CD4-positive, alpha-beta T cell treated with Interleukin-2 at 100 ng/mL for 4 hours (primary cell): ENCODE results near the gene RING1.

Source experiments
- DNase-seq: peaks from one replicate; pipeline ENCODE4 v3.0.0-alpha.2; 2020; ENCODE audit warnings: low spot score

The RING1 gene

DNA sequence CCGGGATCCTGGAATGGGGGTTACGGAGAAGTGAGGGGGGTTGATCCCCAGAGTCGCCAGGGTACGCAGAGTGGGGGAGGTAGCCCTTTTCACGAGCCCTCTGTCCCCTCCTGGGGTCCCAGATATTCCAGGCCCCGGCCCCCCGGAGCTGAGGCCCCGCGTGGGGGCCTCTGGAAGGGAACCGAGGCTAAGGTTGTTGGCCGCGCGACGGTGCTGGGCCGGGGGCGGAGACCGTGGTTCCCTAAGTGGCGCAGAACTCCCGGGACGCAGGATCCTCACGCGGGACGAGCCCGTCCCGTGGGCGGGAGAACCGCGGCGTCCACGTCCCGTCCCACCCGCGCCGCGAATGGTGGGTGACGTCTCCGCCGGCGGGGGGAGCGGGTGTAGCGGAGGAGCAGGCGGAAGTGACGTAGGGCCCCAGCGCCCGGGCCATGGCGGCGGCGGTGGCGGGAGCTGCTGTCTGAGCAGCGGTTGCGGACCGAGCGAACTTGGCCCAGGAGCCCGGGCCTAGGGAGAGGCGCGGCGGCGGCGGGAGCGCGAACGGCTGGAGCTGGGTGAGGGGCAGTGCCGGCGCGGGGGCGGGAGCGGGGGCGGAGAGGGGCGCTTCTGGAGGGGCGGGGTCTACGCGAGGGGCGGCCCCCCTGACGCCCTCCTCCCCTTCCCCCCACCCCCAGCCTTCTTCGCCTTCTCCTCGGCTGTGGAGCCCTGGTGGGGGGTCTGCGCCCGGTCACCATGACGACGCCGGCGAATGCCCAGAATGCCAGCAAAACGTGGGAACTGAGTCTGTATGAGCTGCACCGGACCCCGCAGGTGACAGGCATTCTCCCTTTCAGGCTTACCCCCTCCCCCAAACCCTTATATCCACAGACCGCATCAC is at the start of gene RING1:
TSS of gene RING1 (plus strand) at position 410 of the 877 bp plus-strand sequence. CDS start at position 733, 323 bp downstream.
- DNase-seq, result peak; percentile 81

DNA sequence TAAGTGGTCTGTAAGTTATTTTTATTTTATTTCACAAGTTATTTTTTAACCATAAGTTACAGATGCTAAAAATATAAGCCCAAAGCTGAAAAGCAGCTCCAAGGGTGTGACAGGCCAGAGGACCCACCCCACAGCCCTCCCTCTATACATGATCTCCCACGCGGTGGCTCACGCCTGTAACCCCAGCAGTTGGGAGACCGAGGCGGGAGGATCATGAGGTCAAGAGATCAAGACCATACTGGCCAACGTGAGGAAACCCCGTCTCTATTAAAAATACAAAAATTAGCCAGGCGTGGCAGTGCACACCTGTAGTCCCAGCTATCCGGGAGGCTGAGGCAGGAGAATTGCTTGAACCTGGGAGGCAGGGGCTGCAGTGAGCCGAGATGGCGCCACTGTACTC is 48.2 kb upstream of the RING1 start:
- no peak for DNase-seq

DNA sequence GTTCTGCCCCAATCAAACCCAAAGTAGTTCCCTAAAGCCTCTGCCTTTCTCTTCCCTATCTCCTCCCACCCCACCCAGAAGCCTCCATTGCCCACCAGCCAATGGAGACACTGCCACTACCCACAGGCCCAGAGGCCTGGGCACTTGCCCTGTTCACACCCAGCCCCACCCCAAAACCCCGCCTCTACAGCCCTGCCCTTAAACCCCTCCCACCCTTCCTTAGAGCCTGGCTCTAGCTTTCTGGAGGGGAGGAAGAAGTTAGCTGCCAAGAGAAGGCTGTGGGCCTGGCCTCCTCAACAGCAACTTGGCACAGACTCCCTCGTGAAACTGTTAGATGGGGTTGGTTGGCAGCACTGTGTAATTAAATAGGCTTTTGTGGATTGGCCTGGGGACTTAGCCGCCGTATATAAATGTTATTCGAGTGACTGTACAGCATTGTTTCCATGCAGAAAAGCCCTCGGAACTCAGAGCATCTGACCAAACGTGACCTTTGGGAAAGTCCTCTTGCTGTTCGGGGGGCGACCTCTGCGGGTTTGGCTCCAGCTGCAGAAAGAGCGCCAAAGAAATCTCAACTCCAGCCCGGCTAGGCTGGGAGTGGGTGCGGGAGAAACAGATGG is 47.5 kb upstream of the RING1 start:
- DNase-seq, result no peak

DNA sequence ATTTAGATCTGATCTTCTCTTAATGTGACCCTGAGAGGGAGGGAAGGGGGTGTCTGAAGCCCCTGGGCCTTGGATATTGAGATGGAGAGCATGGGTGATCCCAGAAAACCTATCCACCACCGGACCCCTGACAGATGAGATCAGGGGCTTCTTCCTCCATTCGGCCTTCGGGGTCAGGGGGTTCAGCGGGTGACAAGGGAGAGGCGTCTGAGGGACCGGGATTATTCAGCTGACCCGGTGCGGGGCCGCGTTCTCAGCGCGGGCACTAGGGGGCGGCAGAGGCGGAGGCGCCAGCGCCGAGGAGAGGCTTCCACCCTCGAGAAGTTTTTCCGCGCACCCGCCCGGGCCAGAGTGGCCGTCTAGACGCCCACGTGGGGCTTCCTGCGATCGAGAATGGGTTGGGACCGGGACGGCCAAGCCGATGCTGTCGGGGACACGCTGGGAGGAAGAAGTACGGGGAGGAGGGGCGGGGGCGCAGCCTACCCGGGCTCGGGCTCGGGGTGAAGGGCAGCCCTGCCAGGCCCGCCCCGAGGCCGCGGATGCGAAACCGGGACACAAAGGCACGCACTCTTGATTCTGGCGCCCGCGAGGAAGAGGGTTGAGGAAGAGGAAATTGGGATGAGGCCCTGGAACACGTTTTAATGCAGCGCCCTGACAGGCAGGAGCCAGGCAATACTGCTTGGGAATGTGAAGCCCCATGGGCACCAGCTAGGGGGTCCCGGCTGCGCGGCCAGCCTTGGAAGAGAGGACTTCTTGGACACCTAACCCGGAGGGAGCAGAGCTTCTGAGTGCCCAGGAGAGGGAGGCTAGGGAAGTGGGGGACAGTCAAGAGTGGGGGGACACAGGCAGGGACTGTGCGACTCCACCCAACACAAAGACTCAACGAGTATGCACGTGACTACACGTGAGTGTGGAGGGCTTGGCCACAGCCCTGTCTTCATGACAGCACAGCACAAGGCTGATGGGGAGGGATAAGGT is 46.7 kb upstream of the RING1 start:
- DNase-seq, result peak; percentile 85

DNA sequence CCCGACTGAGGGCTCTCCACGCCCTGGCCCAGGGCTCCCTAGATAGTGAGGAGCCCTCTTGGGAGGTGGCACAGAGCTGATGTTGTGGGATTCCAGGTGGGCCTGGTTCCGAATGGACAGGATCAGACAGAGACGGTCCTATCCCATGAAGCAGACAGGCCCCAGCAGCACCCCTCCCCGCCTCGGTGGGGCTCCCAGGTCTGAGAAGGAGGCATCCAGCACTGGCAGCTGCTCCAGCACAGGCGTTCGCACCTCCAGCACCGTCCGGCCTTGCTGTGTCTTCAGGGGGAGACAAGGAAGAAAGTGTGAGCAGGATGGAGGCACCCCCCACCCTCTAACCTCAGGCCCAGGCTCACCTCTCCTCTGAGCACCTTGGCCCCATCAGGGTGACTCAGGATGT is 44.8 kb upstream of the RING1 start:
- DNase-seq, result no peak

DNA sequence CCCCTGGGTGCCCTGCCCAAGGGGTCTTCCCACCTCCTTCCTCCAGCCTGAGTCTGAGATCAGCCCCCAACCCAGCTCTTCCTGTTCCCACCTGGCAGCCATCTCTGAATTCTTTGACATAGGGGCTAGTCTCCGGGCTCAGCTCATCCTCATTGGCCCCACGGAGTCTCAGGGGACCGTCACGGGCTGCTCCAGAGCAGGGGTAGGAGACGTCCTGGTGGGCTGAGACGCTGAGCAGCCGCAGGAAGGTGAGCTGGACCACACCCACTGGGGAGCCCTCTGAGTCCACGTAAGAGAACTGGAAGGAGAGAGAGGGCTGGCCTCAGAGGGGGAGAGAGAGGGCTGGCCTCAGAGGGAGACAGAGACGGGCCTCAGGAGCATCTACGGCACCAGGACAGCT is 44.1 kb upstream of the RING1 start:
- DNase-seq, result no peak

DNA sequence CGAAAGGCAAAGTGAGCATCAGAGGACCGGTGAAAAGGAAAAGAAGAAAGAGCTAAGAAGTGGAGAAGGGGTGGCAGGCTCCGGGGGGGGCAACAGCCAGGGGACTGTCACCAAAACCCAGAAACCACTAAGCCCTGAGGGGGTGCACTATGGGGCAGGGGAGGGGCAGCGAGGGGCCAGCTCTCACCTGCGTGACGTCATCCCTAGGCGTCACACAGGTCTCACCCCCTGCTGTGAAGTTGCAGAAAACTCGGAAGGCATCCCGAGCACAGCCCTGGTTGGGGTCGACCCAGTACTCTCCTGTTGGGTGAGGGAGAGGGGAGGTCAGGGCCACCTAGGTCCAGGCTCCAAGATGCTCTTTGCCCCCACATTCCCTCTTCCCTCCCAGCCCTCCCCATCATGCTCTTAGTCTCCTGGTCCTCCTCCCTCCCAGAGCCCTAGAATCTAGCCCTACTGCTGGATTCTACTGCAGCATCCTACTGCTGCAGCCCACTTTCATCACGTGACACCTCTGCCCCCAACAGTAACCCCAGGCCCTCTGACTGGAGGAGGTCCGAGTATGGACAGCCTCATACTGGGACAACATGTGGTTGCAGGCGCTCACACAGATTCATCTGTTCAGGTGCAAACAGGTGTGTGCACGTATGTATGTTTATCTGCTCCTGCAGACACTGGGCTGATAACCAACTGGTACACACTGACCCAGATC is 43.5 kb upstream of the RING1 start:
- DNase-seq, result no peak

DNA sequence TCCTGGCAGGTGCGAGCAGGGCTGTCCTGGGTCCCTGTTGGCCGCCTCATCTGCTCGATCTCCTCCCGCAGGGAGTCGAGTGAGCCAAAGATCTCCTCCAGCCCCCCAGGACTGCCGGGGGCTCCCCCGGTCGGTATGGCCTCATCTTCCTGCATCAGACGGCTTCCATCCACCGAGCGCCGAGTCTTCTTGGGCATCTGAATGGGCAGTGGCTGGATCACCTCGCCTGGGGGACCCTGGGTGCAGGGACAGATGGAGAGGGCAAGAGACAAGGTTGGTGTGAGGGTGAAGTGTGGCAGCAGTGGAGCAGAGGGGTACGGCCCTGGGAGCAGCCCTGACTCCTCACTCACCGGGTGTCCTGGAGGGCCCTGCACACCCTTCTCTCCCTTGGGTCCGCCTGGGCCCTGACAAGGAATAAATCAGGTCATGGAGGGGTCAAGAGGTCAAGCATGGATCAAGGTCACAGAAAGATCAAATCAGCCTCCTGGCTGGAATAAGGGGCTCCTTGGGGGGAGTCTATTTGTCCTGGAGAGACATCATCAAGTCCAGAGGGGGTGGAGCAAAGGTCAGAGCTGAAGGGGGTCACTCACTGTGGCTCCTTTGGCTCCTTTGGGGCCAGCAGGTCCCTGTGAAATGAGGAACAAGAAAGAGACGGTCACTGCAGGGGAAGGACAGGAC is 42.6 kb upstream of the RING1 start:
- DNase-seq, result no peak

DNA sequence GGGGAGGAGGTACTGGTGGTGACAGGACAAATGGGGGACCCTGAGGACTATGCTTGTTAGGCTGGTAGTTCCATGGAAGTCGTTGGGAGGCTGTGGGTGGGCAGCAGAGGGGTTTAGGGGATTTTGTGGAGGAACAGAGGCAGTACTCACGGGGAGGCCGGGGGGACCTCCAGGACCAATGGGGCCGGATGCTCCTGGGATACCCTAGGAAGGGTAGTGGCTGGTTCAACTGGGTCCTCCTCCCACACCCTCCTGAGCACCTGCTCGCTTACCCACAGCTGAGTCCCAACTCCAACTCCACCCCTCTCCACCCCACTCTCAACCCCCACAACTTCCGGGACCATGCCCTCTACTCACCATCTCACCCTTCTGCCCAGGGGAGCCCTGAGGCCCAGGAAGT is 41.9 kb upstream of the RING1 start:
- no peak for DNase-seq

DNA sequence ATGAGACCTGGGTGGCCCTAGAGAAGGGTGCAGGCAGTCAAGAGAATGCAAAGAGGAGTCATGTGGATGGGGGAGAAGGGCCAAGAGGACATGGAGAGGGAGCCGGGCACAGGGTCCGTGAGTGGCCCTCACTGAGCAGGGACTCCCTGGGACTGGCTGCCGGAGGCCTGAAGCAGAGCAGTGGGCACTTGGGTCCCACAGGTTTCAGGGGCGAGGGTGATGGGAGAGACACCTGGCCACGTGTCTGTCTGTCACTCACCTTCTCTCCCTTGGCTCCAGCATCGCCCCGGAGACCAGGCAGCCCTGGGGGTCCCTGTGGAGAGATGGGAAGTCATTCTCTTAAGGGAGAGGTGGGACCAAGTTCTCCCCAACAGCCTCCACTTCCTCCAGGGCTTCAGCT is 41.5 kb upstream of the RING1 start:
- DNase-seq, result no peak

DNA sequence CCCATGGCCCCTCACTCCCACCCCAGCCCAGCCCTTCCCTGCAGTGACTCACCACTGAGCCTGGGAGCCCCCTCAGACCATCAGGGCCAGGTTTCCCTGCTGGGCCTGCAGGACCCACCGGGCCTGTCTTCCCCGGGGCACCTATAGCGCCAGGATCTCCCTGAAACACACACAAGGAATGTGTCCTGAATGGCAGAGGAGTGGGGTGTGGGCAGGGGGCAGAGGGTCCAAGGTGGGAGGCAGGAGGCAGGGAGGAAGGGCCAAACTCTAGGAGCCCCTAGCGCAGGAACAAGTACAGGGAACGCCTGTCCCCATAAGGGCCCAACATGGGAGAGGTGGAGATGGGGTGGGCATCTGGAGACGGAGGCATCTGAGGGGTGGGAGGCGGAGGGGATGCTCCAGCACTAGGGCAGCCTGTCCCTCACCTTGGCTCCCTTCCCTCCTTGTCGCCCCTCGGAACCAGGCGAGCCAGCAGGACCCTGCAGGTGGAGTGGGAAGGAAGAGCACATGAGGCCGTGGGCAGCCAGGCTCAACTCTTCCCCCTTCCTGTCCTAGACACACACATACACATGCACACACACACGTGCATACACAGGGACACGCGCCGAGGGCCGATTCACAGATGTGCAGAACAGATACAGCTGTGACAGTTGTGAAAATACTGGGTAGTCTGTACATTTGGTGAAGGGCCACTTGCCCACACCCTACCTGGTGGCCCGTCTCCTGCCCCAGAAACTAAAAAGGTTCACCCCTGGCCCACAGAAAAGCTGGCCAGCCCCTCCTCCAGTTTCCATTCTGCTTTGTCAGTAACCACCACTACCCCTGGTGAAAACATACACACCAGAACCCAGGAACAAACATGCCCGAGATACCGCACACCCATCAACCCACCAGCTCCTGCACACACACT is 40.7 kb upstream of the RING1 start:
- DNase-seq, result no peak

DNA sequence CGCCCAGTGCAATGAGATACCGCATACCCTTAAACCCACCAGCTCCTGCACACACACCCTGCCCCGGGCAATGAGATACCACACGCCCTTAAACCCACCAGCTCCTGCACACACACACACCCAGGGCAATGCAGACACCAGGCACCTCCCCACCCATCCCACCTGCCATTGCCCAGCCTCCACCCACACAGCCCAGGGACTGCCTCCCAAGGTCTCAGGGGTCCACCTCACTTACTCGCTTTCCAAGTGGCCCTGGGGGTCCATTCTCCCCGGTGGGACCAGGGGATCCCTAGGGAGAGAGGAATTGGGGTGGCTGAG is 40.1 kb upstream of the RING1 start:
- DNase-seq, result no peak

DNA sequence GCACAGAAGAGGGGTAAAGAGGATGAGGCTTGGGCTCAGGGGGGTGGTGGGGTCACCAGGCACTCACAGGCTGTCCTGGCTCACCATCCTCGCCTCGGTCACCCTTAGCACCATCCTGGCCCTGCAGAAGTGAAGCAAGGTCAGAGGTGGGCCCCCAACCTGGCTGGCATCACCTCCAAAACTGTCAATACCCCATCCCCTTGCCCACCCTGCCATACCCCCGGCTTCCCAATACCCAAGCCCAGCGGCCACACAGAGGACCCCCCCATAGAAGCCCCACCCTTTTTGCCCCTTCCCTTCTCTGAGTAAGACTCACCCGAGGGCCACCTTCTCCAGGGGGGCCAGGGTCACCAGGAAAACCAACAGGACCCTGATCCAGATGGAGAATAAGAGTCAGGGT is 39.7 kb upstream of the RING1 start:
- no peak for DNase-seq

DNA sequence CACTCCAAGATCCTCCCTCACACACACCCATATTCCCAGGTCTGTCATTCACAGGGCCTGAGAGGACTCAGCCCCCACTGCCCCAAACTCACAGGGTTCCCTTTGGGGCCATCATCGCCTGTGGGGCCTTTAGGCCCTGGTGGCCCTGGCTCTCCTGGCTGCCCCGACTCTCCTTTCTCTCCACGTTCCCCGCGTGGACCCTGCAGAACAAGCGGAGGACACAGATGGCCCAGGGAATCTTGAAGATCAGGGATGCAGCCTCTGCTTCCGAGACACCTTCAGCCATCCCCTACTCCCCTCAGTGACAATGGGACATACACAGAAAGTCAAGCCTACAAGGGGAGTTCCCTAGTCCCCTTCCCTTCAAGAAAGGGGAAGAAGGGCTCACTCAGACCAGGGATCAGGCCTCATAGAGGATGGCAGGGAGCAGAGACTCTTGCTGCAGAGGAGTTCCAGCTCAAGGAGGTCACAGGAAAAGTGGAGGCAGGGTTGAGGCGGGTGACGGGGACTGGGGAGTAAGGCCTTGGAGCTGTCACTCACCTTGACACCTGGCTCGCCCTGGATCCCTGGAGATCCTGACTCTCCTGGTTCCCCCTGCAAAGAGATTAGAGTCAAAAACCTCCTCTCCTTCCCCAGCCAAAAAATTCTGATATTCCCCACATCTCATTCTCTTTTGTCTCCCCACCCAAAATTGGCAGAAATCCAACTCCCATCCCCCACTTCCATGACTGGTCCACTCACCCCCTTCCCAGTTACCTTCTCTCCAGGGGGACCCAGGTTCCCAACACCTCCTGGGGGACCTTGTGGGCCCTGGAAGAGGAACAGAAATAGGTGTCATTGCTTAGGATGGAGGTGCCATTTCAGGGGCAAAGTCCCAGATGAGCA is 38.8 kb upstream of the RING1 start:
- DNase-seq, result no peak

DNA sequence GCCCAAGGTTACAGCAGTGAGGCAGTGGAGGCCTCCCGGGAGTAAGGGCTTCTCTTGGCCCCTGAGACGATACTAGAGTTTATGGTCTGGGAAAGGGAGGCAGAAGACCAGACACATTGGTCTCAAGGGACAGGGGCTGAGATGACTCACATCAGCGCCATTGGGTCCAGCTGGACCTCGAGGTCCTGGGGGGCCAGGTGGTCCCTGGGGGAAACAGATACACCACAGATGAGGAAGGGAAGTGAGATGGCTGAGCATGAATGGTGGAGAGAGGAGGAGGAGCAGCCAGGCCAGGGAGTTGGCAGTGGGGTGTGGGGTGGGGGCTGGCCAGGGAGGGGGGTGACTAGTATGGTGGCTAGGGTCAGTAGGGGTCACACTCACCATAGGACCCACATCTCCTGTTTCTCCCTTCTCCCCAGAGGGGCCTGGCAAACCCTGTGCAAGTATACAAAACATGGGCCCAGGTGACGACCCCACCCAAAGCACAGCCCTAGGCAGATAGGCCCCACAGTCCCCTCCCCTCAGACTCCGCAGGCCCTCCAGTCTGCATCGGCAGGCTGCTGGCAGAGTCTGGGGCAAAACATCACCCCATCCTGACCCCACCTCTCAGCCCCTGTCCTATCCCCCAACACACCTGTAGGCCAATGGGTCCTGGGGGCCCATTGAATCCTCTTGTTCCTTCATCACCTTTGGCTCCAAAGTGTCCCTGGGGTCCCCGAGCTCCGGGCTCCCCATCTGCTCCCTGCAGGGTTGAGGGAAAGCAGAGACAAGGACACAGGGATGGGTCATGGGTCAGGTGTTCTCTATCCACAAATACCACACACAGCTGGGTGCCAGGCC is 37.9 kb upstream of the RING1 start:
- no peak for DNase-seq

DNA sequence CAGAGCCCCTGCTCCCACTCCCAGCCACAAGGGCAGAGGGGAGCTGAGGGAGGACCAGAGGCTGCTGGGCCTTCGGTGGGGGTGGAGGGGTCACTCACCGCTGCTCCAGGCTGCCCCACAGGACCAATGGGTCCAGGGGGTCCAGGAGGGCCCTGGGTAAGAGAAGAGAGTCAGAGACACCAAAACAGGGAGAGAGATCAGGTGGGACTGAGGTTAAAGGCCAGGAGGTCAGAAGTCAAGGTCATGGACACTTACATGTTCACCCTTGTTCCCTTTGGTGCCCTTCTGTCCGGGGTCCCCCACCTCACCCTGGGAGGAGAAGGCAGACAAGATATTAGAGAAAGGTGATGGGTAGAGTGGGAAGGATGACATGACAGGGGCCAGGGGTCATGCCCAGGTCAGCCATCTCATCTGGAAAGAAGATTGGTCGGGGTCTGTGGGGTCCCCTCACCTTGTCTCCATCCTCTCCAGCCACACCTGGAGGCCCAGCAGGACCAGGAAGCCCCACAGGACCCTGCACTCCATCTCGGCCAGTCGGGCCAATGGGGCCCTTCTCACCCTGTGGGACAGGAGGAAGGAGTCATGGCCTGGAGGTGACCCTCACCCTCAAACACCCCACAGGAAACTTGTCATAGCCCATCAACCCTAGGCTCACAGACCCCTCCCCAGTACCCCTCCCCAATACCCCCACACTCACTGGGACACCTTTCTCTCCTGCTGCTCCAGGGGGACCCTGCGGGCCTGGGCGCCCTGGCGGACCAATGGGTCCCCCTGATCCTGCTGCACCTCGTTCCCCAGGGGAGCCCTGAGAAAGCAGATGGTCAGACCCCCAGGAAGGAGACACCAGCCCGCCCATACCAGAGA is 37.1 kb upstream of the RING1 start:
- DNase-seq, result no peak
